Measurements from ENCODE around the gene SLC35A4. TPM values are rescaled to one million over a fixed set of nuclear protein-coding genes. Genes with fewer than 3 reads are reported as not detected.

SLC35A4 gene
- total and polyA plus RNA-seq, 2 of the 13 experiments (the other 11 are each of a cell fraction or from before 2014, with no cell fraction given): 0.71 to 4.0 TPM

- TF ChIP-seq FOXO4 (CRISPR knock-in tag; conservative IDR thresholded peaks at IDR 0.05) (no peak), KLF6 (CRISPR knock-in tag; IDR thresholded peaks at IDR 0.05) (peak; percentile 64; the same call in 1 of the 2 replicates), MXD3 (CRISPR knock-in tag; IDR thresholded peaks at IDR 0.05) (no peak), POLR2AphosphoS2 (IDR thresholded peaks at IDR 0.05; ENCODE audit: low read depth, low read length) (no peak), RFX5 (IDR thresholded peaks at IDR 0.05; ENCODE audit: low read depth, low read length) (no peak), ZNF251 (CRISPR knock-in tag; IDR thresholded peaks at IDR 0.05) (no peak), ZNF563 (CRISPR knock-in tag; IDR thresholded peaks at IDR 0.05) (no peak), ZNF740 (CRISPR knock-in tag; IDR thresholded peaks at IDR 0.05) (no peak), TBX2 (CRISPR knock-in tag; IDR thresholded peaks at IDR 0.05; ENCODE audit: borderline replicate concordance) (no peak), ESRRA (CRISPR knock-in tag; IDR thresholded peaks at IDR 0.05; ENCODE audit: low read depth) (no peak), SOX6 (IDR thresholded peaks at IDR 0.05) (no peak), SOX6 (CRISPR knock-in tag; IDR thresholded peaks at IDR 0.05) (peak; percentile 66; the same call in 1 of the 2 replicates), RBM39 (IDR thresholded peaks at IDR 0.05; ENCODE audit: low read depth, low read length, poor library complexity, severe bottlenecking) (no peak), RFX1 (IDR thresholded peaks at IDR 0.05) (no peak), FIP1L1 (IDR thresholded peaks at IDR 0.05; ENCODE audit: borderline replicate concordance, insufficient read depth, low read depth, low read length) (no peak), ZNF317 (CRISPR knock-in tag; IDR thresholded peaks at IDR 0.05) (peak; percentile 69; the same call in 1 of the 2 replicates), ASH2L (IDR thresholded peaks at IDR 0.05; ENCODE audit: insufficient read length, low read depth, low read length) (no peak), NFAT5 (CRISPR knock-in tag; IDR thresholded peaks at IDR 0.05) (no peak), IKZF5 (CRISPR knock-in tag; IDR thresholded peaks at IDR 0.05) (no peak), LCORL (IDR thresholded peaks at IDR 0.05) (peak; percentile 67; the same call in 1 of the 2 replicates), LCORL (CRISPR knock-in tag; IDR thresholded peaks at IDR 0.05) (peak; percentile 53; the same call in 1 of the 2 replicates)
Observed at GRCh38 chr5:140607031-140607430, 42.4 kb downstream of the SLC35A4 start (continued).

All from HepG2 (cell line).